IPS-15b (cell line): ENCODE measurements around the gene DOCK11.

Source experiments
- H3K27me3 ChIP-seq: one replicate; pipeline ENCODE4 v1.6.1; 2013; ENCODE audit warnings: low read length; ENCODE audit not compliant: control insufficient read depth, insufficient read depth
- H3K36me3 ChIP-seq: one replicate; pipeline ENCODE4 v1.6.1; 2013; ENCODE audit warnings: low read length; ENCODE audit not compliant: control insufficient read depth, insufficient read depth
- H3K4me1 ChIP-seq: one replicate; pipeline ENCODE4 v1.6.1; 2013; ENCODE audit warnings: mild to moderate bottlenecking, low read length; ENCODE audit not compliant: control insufficient read depth, insufficient read depth
- H3K4me3 ChIP-seq: one replicate; pipeline ENCODE4 v1.5.1; 2013; ENCODE audit warnings: low read depth, low read length
- H3K9ac ChIP-seq: one replicate; pipeline ENCODE4 v1.6.1; 2013; ENCODE audit warnings: low read depth, mild to moderate bottlenecking, low read length
- H3K9me3 ChIP-seq: one replicate; pipeline ENCODE4 v1.6.1; 2013; ENCODE audit warnings: mild to moderate bottlenecking, low read length; ENCODE audit not compliant: control insufficient read depth, insufficient read depth

The DOCK11 gene

DNA sequence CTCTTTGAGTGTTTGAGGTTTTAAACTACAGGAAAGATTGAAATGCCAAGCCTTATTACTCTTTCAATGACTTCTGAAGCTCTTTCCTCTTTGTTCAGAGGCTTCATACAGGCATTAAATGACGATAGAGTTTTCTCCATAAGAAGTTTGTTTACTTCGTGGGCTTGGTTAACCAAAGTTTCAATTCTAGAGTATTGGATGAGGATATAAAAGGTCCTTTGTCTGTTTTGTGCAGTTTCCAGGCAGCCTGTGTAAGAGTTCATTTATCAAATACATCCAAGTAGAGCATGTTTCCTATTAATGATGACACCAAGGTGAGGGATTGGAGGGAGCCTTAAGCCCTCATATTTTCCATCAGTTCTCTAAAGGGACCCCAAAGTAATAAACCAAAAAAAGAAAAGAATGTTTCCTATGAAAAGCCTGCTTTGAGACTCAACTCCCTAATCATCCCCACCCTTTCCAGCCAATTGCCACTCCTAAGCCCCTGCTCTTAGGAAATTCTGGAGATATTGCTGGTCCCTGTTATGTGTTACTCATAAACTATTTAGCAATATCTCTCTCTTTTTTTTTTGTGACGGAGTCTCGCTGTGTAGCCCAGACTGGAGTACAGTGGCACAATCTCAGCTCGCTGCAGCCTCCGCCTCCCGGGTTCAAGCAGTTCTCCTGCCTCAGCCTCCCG lies 125.6 kb downstream of the DOCK11 start:
- Histone ChIP-seq H3K4me3 (no peak overlapping the region), H3K4me1 (no peaks in the 10 kb centered on the region), H3K9ac (no peak overlapping the region), H3K9me3 (no peaks in the 10 kb centered on the region), H3K36me3 (no peaks in the 10 kb centered on the region), H3K27me3 (no peaks in the 10 kb centered on the region)

DNA sequence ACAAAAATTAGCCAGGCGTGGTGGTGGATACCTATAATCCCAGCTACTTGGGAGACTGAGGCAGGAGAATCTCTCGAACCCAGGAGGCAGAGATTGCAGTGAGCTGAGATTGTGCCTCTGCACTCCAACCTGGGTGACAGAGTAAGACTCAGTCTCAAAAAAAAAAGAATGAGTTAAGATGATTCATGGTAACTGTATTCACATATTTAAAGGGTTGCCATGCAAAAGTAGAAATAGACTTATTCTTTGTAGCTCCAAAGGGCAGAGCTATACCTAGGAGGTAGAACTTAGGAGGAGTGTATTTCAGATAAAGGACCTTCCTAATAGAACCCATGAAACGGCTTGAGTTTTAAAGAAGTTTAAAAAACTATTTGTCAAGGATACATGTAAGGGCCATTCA lies 127.4 kb downstream of the DOCK11 start:
- Histone ChIP-seq H3K36me3 (no peaks in the 10 kb centered on the region), H3K4me3 (no peak overlapping the region), H3K9ac (no peak overlapping the region), H3K4me1 (no peaks in the 10 kb centered on the region), H3K27me3 (no peaks in the 10 kb centered on the region), H3K9me3 (no peaks in the 10 kb centered on the region)

DNA sequence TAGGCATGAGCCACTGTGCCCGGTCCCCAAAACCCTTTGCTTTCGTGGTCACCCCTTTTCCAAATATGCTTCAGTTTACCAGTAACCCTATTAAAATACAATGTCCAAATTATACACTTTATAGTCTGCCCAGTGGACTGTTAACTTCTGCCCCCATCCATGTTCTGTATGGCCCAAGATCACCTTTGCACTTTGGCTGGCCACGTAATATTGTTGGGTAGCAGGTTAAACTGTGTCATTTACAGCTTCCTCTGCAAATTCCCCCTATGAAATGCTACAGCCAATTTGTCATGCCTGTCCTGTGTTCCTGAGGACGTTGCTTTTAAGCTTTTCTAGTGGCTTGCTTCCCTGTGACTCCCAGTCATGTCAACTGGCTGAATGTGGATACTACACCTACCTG lies 130.7 kb downstream of the DOCK11 start:
- Histone ChIP-seq H3K9ac (no peak overlapping the region), H3K4me3 (no peak overlapping the region), H3K36me3 (no peaks in the 10 kb centered on the region), H3K9me3 (no peaks in the 10 kb centered on the region), H3K4me1 (no peaks in the 10 kb centered on the region), H3K27me3 (no peaks in the 10 kb centered on the region)

DNA sequence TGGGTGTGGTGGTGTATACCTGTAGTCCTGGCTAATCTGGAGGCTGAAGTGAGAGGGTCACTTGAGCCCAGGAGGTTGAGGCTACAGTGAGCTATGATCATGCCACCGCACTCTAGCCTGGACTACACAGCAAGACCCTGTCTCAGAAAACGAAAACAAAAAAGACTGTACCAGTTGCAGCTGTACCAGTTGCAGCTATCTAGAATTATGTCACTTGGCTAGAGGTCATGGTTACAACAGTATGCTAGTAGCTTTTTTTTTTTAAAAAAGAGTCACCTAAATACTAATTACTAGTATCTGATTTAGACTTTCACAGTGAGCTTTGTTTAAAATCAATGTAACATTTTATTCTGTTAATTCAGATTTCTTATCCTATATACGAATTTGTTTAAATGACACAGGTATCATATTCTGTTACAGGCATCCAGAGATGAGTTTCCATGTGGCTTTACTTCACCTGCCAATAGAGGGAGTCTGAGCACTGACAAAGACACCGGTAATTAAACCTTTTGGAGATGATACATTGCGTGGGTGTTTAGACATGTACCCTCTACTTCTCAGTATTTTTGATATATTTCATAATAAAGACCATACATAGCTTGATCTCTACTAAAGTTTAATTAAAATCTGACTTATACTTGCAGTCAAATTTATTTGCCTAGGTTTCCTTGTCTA lies 131.6 kb downstream of the DOCK11 start:
- Histone ChIP-seq H3K9ac (no peak overlapping the region), H3K36me3 (no peaks in the 10 kb centered on the region), H3K4me3 (no peak overlapping the region), H3K27me3 (no peaks in the 10 kb centered on the region), H3K9me3 (no peaks in the 10 kb centered on the region), H3K4me1 (no peaks in the 10 kb centered on the region)

DNA sequence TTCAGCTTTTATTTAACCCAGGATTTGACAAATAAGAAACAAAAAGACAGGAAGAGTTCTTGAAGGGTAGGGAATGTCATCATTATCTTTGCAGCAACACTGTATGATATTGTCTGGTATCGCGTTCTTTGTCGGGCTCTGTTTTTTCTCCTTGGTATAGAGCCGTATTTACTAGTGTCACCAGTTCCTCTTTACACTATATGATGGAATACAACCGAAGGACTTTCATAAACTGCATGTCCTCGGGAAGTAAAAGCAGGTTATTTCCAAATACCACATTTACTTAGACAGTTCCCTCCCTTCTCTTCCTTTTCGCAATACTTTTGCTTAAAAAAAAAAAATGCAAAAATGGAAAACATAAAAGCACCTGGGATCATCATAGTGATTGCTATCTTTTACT lies 135.2 kb downstream of the DOCK11 start:
- Histone ChIP-seq H3K4me1 (no peaks in the 10 kb centered on the region), H3K36me3 (no peaks in the 10 kb centered on the region), H3K4me3 (no peak overlapping the region), H3K27me3 (no peaks in the 10 kb centered on the region), H3K9ac (no peak overlapping the region), H3K9me3 (no peaks in the 10 kb centered on the region)

DNA sequence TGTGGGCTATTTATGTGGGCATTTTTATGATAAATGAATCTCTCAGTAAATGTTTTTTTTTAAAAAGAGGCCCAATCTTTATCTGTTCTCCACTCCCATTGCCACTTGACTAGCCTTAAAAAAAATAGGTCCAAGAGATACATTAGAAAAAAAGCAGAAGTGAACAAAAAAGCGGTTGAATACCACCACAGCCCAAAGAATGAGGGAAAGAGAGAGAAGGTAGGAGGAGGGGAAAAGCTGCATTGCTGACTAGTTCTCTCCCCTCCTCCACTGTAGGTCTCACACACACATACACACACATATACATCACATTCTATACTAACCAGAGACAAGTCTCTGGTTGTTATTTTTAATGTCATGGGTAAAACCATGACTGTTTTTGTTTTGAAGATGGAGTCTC lies 136.0 kb downstream of the DOCK11 start:
- no peaks in the 10 kb centered on the region for H3K27me3 ChIP-seq
- H3K9me3 ChIP-seq, result no peaks in the 10 kb centered on the region
- no peak overlapping the region for H3K9ac ChIP-seq
- H3K4me1 ChIP-seq, result no peaks in the 10 kb centered on the region
- no peak overlapping the region for H3K4me3 ChIP-seq
- no peaks in the 10 kb centered on the region for H3K36me3 ChIP-seq

DNA sequence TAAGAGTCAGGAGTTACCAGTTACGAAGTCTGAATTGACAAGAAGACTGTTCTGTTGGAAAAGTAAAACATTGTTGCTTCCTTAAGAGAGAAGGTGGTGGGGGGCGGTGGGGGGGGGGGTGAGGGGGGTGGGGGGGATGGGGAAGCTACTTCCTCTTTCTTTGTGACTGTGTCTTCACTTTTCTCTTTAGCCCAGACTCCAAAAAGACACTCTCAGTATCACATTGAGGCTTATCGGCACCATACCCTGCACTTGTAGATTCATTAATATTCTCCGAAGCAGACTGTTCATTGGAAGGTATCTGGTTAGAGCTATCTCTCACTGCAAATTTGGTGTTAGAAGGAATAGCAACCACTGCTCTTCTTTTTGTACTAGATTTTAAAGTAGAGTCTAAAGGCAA lies 137.2 kb downstream of the DOCK11 start:
- H3K9ac ChIP-seq, result no peak overlapping the region
- no peaks in the 10 kb centered on the region for H3K9me3 ChIP-seq
- no peaks in the 10 kb centered on the region for H3K27me3 ChIP-seq
- no peaks in the 10 kb centered on the region for H3K36me3 ChIP-seq
- H3K4me3 ChIP-seq, result no peak overlapping the region
- H3K4me1 ChIP-seq, result no peaks in the 10 kb centered on the region

DNA sequence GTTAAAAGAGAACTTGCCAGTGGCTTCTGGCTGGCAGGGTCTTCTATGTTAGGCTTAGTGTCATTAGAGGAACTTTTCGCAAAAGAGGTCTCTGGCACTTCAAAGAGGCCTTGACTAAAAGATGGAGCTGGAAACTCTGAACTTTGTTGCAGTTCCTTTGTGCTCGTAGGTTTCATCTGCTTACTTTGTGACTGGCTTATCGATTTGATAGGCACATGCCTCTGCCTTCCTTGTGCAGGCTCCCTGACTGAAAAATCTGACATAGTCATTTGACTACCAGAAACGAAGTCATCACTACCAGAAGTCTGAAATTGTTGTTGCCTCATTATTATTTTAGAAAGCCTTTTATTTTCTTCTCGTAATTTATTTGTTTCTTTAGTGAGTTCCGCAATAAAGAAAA lies 137.9 kb downstream of the DOCK11 start:
- Histone ChIP-seq H3K9ac (no peak overlapping the region), H3K4me3 (no peak overlapping the region), H3K36me3 (no peaks in the 10 kb centered on the region), H3K27me3 (no peaks in the 10 kb centered on the region), H3K9me3 (no peaks in the 10 kb centered on the region), H3K4me1 (no peaks in the 10 kb centered on the region)

DNA sequence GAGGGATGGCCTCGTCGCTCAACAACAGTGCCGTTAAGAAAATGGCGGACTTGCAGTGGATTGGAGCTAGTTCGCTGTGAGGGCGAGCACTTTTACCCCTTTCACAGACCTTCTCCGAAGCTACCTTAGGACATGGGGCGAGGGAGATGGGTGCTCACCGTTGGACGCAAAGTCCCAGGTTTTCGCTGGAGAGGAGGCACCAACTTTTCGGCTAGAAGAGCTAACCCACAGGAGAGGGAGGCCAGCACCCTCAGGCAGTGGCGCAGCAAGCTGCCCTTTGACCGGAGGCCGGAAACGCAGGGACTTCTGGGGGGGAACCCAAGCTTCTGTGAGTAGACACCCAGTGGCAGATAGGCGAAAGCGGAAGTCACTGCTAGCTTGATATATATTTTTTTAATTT lies 138.7 kb downstream of the DOCK11 start:
- H3K4me1 ChIP-seq, result no peaks in the 10 kb centered on the region
- no peaks in the 10 kb centered on the region for H3K36me3 ChIP-seq
- H3K9me3 ChIP-seq, result no peaks in the 10 kb centered on the region
- no peak overlapping the region for H3K9ac ChIP-seq
- H3K4me3 ChIP-seq, result no peak overlapping the region
- no peaks in the 10 kb centered on the region for H3K27me3 ChIP-seq

DNA sequence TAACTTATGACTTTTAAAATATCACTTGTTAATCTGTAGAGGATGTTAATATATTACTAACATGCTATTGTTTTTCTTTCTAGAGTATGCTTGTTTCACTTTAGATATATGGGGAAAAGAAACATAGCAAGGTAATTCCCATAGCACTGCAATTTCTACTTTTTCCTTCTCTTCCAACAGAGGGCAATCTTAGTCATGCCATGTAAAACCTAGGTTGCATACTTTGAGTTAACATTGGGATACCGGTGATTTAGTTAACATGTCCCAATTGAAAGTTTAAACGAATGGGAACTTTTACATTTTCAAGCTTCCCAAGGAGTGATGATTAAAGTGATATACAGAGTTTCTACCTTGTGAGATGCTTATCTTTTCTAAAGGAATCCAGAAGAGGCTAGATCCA lies 142.4 kb downstream of the DOCK11 start:
- no peaks in the 10 kb centered on the region for H3K9me3 ChIP-seq
- H3K36me3 ChIP-seq, result no peaks in the 10 kb centered on the region
- H3K9ac ChIP-seq, result no peak overlapping the region
- H3K4me3 ChIP-seq, result no peak overlapping the region
- H3K27me3 ChIP-seq, result no peaks in the 10 kb centered on the region
- no peaks in the 10 kb centered on the region for H3K4me1 ChIP-seq

DNA sequence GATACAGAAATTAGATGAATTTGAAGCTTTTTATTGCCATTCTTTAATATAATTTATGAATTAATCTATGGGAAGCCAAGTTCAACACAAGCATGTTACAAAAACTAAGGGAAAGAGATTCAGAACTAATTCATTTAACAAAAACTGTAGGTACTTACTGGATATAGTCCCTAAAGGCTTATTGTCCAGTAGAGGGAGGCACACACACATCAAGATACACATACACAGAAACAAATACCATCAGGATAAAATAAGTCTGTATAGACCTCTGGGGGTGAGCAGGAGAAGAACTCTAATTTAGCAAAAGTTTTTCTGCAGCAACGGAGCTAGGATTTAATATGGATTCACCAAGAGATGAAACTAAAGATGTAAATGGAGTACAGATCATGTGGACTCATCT lies 148.8 kb downstream of the DOCK11 start:
- Histone ChIP-seq H3K36me3 (no peaks in the 10 kb centered on the region), H3K4me1 (no peaks in the 10 kb centered on the region), H3K27me3 (no peaks in the 10 kb centered on the region), H3K9me3 (no peaks in the 10 kb centered on the region), H3K9ac (no peak overlapping the region), H3K4me3 (no peak overlapping the region)

DNA sequence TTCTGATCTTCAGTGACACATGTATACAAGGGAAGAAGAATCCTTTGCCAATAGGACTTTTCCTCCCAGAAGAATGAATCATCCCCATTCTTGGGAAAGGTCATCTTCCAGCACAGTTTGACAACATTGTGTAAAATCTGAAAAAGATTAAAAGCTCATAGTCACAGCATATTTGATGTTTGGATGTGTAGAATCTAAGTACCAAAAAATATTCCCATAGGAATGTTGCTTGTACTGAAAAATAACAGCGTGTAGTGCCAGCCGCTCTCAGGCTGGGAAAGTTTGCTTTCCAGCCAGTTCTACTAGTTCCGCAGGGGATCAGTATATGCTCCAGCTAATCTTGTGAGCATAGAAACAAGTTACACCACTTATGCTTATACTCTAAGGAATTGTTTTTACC lies 157.1 kb downstream of the DOCK11 start:
- no peak overlapping the region for H3K4me3 ChIP-seq
- no peaks in the 10 kb centered on the region for H3K27me3 ChIP-seq
- no peaks in the 10 kb centered on the region for H3K4me1 ChIP-seq
- no peak overlapping the region for H3K9ac ChIP-seq
- no peaks in the 10 kb centered on the region for H3K36me3 ChIP-seq
- H3K9me3 ChIP-seq, result no peaks in the 10 kb centered on the region
